Measurements from ENCODE around the gene GNB4. TPM values are rescaled to one million over a fixed set of nuclear protein-coding genes. Genes with fewer than 3 reads are reported as not detected.

The GNB4 gene
- under 1 TPM; 0.41 to 0.56 TPM for total RNA-seq
- 2.8 TPM for polyA plus RNA-seq (2013, experiment 1 of 2)
- 2.4 TPM for polyA plus RNA-seq (2013, experiment 2 of 2)
- total RNA-seq: 1.1 to 22.4 (median 3.1) reads per million in 172 experiments

DNA sequence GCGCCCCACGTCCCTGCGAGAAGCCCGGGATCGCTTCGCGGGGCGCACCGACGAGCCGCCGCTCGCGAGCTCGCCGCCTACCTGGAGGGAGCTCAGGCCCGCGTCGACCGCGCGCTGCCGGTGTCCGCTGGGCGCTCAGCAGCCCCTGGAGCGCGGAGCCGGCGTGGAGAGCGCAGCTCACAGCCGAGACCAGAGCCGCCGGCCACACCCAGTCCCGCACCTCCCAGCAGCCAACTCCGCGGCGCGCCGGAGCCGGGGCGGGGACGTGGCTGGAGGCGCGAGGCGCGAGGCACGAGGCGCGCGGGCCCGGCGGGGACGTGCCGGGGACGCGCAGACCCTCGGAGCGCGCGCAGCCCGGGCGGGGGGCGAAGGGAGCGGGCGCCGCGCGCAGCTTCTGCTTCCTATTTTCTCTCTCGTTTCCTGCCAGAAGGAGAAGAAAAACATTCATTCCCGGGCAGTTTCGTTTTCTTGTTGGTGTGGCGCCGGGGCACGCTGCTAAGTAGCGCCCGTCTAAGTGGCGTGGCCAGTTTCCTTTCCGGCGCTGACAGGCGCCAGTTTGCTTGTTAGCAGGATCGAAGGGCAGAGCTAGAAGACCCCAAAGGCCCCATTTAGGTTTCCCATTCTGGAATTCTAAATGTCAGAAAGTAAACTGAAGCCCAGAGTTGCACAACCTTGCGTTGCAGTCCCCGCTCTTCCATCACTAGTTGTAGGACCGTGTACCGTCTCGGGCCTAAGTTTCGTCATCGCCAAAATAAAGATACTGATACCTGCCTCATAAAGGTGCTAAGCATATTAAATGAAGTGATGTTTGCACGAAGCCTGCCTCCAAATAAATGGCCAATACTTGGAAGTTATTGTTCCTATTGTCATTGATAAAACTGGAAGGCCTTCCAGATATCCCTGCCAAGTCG is at the start of gene GNB4:
TSS of gene GNB4 (minus strand) at position 206 of the 911 bp plus-strand sequence. CDS start 25,270 bp downstream, outside the sequence.
- Histone ChIP-seq H3K27me3 (ENCODE audit: control insufficient read depth in 1 of 2, insufficient read depth in 2 of 2, low read length in 2 of 2) (peaks cover 41 to 45% of the 10 kb centered on the region in 2 experiments), H3K4me1 (ENCODE audit: insufficient read depth, low read length) (peaks cover 10% of the 10 kb centered on the region), H3K9me3 (ENCODE audit: control insufficient read depth in 1 of 2, insufficient read depth in 1 of 2, low read length in 2 of 2) (no peaks in the 10 kb centered on the region), H3K4me3 (ENCODE audit: low read length) (peak within 1 kb of the TSS; percentile 49), H3K36me3 (ENCODE audit: insufficient read depth, low read length) (no peaks in the 10 kb centered on the region), H3K27ac (ENCODE audit: low read depth in 1 of 2, low read length in 2 of 2) (no peak within 1 kb of the TSS)
- no peaks in the 10 kb centered on the region for H3K36me3 Mint-ChIP-seq (ENCODE audit: low read depth)
- peak in 11 of 14 experiments; percentile 7 to 72 (median 25) for DNase-seq
- H3K4me3 Mint-ChIP-seq: peak within 1 kb of the TSS; percentile 90
- peaks cover 17% of the 10 kb centered on the region for H3K4me1 Mint-ChIP-seq (ENCODE audit: low read depth)
- CTCF ChIA-PET: no interaction called here
- peaks cover 83% of the 10 kb centered on the region for H3K27me3 Mint-ChIP-seq
- TF ChIP-seq CTCF (IDR thresholded peaks at IDR 0.05): no peak
- intact Hi-C loops (cut with DNase I, micrococcal nuclease): no loop called here
- POLR2A ChIA-PET: interaction anchor here (0.6 kb wide), 1 partner anchor 107 kb away, joined by 4 read pairs; no protein-coding TSS in a partner anchor
- H3K9me3 Mint-ChIP-seq: no peaks in the 10 kb centered on the region
- ATAC-seq (ENCODE audit: poor library complexity): peak; percentile 82
- no peak within 1 kb of the TSS for H3K27ac Mint-ChIP-seq

- Histone ChIP-seq H3K4me3 (ENCODE audit: low read length) (no peak overlapping the region), H3K27ac (ENCODE audit: low read depth in 1 of 2, low read length in 2 of 2) (no peak overlapping the region), H3K27me3 (ENCODE audit: control insufficient read depth in 1 of 2, insufficient read depth in 2 of 2, low read length in 2 of 2) (peaks cover under 1 to 4% of the 10 kb centered on the region in 2 experiments), H3K9me3 (ENCODE audit: control insufficient read depth in 1 of 2, insufficient read depth in 1 of 2, low read length in 2 of 2) (peaks cover 36 to 39% of the 10 kb centered on the region in 2 experiments), H3K36me3 (ENCODE audit: insufficient read depth, low read length) (no peaks in the 10 kb centered on the region), H3K4me1 (ENCODE audit: insufficient read depth, low read length) (no peaks in the 10 kb centered on the region)
- ChIA-PET CTCF (no interaction called here), POLR2A (no interaction called here)
- intact Hi-C loops (cut with DNase I, micrococcal nuclease): no loop called here
- H3K27me3 Mint-ChIP-seq: no peaks in the 10 kb centered on the region
- DNase-seq: no peak
- H3K9me3 Mint-ChIP-seq: peaks cover 22% of the 10 kb centered on the region
- ATAC-seq (ENCODE audit: poor library complexity): no peak
- no peaks in the 10 kb centered on the region for H3K4me1 Mint-ChIP-seq (ENCODE audit: low read depth)
- no peak overlapping the region for H3K27ac Mint-ChIP-seq
- peaks cover 10% of the 10 kb centered on the region for H3K36me3 Mint-ChIP-seq (ENCODE audit: low read depth)
- TF ChIP-seq CTCF (IDR thresholded peaks at IDR 0.05): no peak
- no peak overlapping the region for H3K4me3 Mint-ChIP-seq
These were observed 44.2 kb upstream of the GNB4 start for GRCh38 chr3:179495483-179495882.

DNA sequence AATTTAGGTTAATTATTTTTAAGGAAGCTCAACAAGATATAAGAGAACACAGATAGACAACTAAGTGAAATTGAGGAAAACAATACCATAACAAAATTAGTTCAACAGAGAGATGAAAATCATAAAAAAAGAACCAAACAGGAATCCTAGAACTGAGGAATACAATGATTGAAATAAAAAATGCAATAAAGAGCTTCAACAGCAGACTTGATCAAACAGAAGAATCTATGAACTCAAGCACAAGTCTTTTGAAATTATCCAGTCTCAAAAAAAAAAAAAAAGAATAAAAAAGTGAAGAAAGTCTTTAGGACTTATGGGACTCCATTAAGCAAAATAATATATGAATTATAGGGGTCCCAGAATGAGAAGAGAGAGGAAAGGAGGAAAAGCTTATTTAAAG is 42.0 kb upstream of the GNB4 start:
- CTCF ChIA-PET: no interaction called here
- intact Hi-C loops (cut with DNase I, micrococcal nuclease): no loop called here
- TF ChIP-seq CTCF (IDR thresholded peaks at IDR 0.05): no peak

More for the DNA sequence above, 42.0 kb upstream of the GNB4 start:
- POLR2A ChIA-PET: no interaction called here
- peaks cover 28 to 39% of the 10 kb centered on the region in 2 experiments for H3K9me3 ChIP-seq (ENCODE audit: control insufficient read depth in 1 of 2, insufficient read depth in 1 of 2, low read length in 2 of 2)
- H3K36me3 ChIP-seq (ENCODE audit: insufficient read depth, low read length): no peaks in the 10 kb centered on the region
- Mint-ChIP-seq H3K27me3 (peaks cover 7% of the 10 kb centered on the region), H3K4me3 (no peak overlapping the region), H3K27ac (no peak overlapping the region), H3K9me3 (peaks cover 29% of the 10 kb centered on the region), H3K4me1 (ENCODE audit: low read depth) (no peaks in the 10 kb centered on the region), H3K36me3 (ENCODE audit: low read depth) (peaks cover 10% of the 10 kb centered on the region)
- H3K4me1 ChIP-seq (ENCODE audit: insufficient read depth, low read length): no peaks in the 10 kb centered on the region
- ATAC-seq (ENCODE audit: poor library complexity): no peak
- H3K4me3 ChIP-seq (ENCODE audit: low read length): no peak overlapping the region
- no peak for DNase-seq
- H3K27me3 ChIP-seq (ENCODE audit: control insufficient read depth in 1 of 2, insufficient read depth in 2 of 2, low read length in 2 of 2): peaks cover 2 to 4% of the 10 kb centered on the region in 2 experiments
- H3K27ac ChIP-seq (ENCODE audit: low read depth in 1 of 2, low read length in 2 of 2): no peak overlapping the region
